Adipose tissue (tissue), 3 donors: ENCODE data around the gene KLHL4. TPM values are rescaled to one million over a fixed set of nuclear protein-coding genes. Genes with fewer than 3 reads are reported as not detected.
"Not testable (repeated sequence)": the region's sequence is repeated elsewhere in the genome, so short reads cannot be mapped to it uniquely, and the experiment has no call there.

ENCODE experiments used
- H3K27ac ChIP-seq: one replicate; pipeline ENCODE4 v1.5.1; 2013; ENCODE audit warnings: low read depth, low read length
- WGBS, 3 donors: extraction: QIAGEN DNeasy Blood & Tissue Kit; methylation state at CpG; one replicate each; pipeline ENCODE4 v1.1.7; 2013; 5-methylcytosine and 5-hydroxymethylcytosine counted together
- polyA plus RNA-seq, 3 donors: library from polyadenylated mRNA; stranded (reverse); fragments of 200-250 nt; gene quantifications; one replicate each; pipeline ENCODE4 v1.2.3, GENCODE V29; 2013
- donor health status: healthy with polysubstance abuse.
- donor health status: Bipolar disorder and iron deficiency.
- donor health status: healthy.

Gene KLHL4
- polyA plus RNA-seq, 3 donors: 0.13 to 1.9 (median 0.55) TPM

DNA sequence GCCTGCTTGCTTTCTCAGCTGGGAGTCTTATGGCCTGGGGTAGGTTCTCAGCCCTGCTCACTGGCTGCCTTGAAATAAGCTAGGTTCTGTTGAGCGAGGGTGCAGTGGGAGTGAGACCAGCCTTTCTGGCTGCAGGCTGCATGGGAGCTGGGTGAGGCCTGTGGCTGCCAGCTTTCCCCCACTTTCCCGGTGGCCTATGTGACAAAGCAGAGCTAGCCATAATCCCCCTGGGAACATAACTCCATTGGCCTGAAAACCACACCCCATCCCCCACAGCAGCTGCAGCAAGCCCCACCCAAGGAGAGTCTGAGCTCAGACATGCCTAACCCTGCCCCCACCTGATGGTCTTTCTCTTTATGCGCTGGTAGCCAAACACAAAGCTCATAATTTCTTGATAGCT is 118.9 kb downstream of the KLHL4 start:
- no peak overlapping the region for H3K27ac ChIP-seq
- 80 to 90% (median 85%) methylated on average over 2 to 3 of the region's 3 CpGs for WGBS, 3 donors

DNA sequence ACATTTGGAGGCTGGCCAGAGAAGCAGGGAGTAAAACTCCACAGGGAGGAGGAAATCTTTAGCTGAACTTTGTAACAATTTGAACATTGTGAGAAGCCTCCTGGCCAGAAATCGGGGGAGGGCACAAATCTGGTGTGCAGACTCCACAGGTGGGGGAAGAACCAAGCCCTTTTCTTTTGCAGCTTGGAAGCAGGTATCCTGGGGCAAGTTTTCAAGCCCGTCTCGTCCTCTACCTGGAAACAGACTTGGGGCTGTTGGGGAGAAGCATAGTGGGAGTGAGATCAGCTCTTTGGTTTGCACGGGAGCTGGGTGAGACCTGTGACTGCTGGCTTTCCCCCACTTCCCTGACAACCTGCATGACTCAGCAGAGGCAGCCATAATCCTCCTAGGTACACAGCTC is 123.8 kb downstream of the KLHL4 start:
- H3K27ac ChIP-seq: not testable (repeated sequence)
- 61 to 84% (median 73%) methylated on average over 4 of the region's 4 CpGs for WGBS, 3 donors

DNA sequence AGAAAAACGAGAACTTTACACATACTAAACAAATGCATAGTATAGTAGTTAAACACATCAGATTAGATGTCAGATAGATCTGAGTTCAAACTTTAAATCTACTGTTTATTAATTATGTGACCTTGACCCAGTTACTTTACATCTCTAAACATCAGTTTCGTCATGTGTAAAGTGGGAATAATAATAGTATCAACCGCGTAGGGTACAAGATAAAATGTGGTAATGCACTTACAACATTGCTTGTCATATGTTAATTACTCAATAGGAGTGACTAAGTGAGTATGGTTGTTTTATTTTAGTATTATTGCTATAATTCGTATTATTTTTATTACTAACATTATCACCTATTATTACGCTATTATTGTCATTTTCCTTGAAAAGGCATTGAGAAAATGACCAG is 144.2 kb downstream of the KLHL4 start:
- no peak overlapping the region for H3K27ac ChIP-seq
- WGBS, 3 donors: 49 to 85% (median 67%) methylated on average over 6 of the region's 6 CpGs

DNA sequence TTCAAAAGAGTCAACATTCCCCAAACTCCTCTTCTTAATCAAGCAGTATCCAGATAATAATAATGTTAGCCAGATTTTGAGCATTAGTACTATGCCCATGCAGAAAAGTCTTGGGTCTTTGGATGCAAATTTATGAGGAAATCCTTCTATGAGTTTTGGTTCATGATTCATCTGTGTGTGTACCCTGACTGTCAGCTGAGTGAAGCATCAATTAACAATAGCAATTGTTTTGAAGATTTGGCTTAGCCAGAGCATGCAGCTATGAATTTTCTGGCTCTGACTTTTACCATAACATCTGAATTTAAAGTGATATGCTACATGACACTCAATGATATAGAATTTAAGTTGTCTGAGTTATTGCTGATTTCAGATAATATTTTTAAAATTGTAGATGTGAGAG is 145.8 kb downstream of the KLHL4 start:
- H3K27ac ChIP-seq: no peak overlapping the region

DNA sequence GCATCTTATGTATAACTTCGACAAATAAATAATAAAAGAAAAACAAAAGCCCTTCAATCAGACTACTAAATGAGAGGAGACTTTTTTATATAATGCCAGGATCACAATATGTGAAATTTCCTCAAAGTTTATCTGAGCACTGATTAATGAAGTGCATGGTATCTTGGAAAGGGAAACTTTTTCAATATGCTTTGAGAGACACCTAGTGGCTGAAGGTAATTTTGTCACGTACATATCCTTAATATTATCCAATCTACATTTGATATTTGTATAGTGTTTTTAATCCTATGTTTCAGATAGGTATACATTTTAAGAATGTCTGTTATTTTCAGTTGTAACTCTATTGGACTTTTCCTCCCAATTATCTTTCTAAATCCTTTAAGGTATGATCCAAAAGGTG is 146.8 kb downstream of the KLHL4 start:
- 5 to 15% (median 6%) methylated on average over 2 of the region's 2 CpGs for WGBS, 3 donors

GRCh38 chrX:87679849-87680248 is 162.2 kb downstream of the KLHL4 start:
- no peak overlapping the region for H3K27ac ChIP-seq
- 40 to 68% (median 63%) methylated on average over 1 of the region's 1 CpG for WGBS, 3 donors

More for the DNA sequence above, 146.8 kb downstream of the KLHL4 start:
- H3K27ac ChIP-seq: no peak overlapping the region

DNA sequence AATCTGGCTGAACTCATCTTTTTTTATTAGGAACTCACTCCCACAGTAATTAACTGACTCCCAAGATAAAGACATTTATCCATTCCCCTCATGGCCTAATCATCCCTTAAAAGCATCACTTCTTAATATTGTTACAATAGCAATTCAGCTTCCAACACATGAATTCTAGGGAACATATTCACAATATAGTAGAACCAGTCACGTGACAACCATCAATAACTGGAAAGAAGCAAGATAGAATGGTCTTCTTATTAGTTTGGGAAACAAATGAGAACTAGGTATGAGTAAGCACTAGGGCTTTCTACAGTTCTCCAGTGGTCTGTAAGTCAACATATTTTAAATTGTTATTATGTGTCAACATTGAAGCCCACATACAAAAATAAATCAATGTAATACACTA is 170.1 kb downstream of the KLHL4 start:
- 81 to 86% (median 81%) methylated on average over 1 of the region's 1 CpG for WGBS, 3 donors
- no peak overlapping the region for H3K27ac ChIP-seq

DNA sequence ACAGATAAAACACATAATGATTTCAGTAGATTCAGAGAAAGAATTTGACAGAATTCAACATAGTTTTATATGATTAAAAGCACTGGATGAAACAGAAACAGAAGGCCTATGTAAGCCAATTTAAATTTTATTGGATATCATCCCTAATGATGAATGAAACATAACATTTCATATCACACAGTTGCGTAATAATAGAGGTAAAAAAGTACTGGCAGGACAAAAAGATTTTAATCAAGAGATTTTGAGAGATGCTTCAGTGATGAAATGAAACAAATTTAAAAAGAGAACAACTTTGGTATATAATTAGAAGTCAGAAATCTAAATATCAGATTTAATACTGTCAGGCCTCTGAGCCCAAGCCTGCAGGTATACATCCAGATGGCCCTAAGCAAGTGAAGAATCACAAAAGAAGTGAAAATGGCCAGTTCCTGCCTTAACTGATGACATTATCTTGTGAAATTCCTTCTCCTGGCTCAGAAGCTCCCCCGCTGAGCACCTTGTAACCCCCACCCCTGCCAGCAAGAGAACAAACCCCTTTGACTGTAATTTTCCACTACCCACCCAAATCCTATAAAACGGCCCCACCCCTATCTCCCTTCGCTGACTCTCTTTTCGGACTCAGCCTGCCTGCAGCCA is 170.6 kb downstream of the KLHL4 start:
- 58 to 85% (median 79%) methylated on average over 5 of the region's 5 CpGs for WGBS, 3 donors
- H3K27ac ChIP-seq: not testable (repeated sequence)

- H3K27ac ChIP-seq: not testable (repeated sequence)
- WGBS, 3 donors: 88 to 93% (median 88%) methylated on average over 7 of the region's 7 CpGs
These were observed 171.6 kb downstream of the KLHL4 start for GRCh38 chrX:87689218-87689617.

DNA sequence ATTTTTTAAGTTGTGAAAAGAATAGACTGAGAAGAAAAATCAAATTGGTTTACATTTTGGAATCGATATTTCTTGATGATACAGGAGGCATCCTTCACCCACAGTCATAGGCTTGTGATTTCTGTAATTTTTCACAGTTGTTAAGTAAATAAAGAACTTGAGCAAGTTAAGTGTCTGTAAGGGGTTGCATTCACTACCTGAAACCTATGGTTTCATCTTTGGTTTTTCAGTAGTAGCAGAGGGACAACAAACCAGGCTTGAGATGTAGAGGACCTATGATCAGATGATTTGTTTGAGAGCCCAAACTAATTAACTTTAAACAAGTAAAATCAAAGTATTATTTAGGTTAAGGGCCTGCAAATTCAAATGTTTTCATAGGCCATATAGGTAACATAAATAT is 175.6 kb downstream of the KLHL4 start:
- H3K27ac ChIP-seq: no peak overlapping the region
- WGBS, 3 donors: 77 to 87% (median 79%) methylated on average over 1 of the region's 1 CpG

- WGBS, 3 donors: 34 to 69% (median 50%) methylated on average over 1 of the region's 1 CpG
These were observed 179.8 kb downstream of the KLHL4 start for GRCh38 chrX:87697409-87697808.

GRCh38 chrX:87702795-87703194 is 185.2 kb downstream of the KLHL4 start:
- H3K27ac ChIP-seq: no peak overlapping the region
- 69 to 80% (median 73%) methylated on average over 3 of the region's 3 CpGs for WGBS, 3 donors

More at GRCh38 chrX:87697409-87697808, 179.8 kb downstream of the KLHL4 start:
- H3K27ac ChIP-seq: no peak overlapping the region

DNA sequence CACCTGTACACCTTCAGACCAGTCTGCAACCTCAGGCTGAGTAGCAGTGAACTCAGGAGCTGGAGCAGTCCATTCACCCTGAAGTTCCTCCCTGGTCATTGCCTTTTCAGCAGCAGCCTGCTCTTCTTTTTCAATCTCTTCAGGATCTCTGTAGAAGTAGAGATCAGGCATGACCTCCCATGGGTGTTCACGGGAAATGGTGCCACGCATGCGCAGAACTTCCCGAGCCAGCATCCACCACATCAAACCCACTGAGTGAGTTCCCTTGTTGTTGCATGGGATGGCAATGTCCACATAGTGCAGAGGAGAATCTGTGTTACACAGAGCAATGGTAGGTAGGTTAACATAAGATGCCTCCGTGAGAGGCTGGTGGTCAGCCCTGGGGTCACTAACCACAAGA is 185.9 kb downstream of the KLHL4 start:
- 78 to 90% (median 88%) methylated on average over 1 of the region's 5 CpGs for WGBS, 3 donors
- not testable (repeated sequence) for H3K27ac ChIP-seq

DNA sequence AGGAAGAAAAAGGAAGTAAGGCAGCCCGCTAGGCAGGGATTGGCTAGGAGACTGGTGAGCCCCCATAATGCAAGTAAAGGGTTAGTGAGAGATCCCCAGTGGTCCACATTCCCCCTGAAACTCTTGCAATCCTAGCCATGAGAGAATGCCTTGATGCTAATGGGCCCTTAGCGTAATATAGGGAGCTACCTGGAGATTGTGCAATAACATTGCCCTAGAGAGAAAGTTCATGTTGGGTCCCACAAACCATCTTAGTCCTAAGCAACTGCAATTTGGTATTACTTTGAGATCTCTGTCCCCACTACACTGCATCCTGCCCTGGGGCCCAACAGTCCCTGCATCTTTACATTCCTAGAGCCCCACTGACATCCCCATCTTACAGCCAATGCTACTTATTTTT is 188.5 kb downstream of the KLHL4 start:
- 80 to 98% (median 93%) methylated on average over 2 of the region's 2 CpGs for WGBS, 3 donors
- H3K27ac ChIP-seq: no peak overlapping the region

DNA sequence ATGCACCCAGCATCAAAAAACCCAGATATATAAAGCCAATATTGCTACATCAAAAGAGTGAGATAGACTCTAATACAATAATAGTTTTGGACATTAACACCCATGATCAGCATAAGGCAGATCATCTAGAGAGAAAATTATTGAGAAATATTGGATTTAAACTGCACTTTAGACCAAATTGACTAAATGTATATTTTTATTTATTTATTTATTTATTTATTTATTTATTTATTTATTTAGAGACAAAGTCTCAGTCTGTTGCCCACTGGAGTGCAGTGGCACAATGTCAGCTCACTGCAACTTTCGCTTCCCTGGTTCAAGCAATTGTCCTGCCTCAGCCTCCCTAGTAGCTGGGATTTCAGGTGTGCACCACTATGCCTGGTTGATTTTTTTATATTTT is 193.0 kb downstream of the KLHL4 start:
- H3K27ac ChIP-seq: no peak overlapping the region
- WGBS, 3 donors: 86 to 93% (median 88%) methylated on average over 1 of the region's 1 CpG
